Measurements from ENCODE around the gene STK32B. TPM values are rescaled to one million over a fixed set of nuclear protein-coding genes. Genes with fewer than 3 reads are reported as not detected.

Gene STK32B
- total and polyA plus RNA-seq, 2 donors (not counting 1 experiment from before 2014, with no cell fraction given) = 0.22 to 0.30 TPM

- H3K27ac Mint-ChIP-seq = peak overlapping the region; percentile 41
- Histone ChIP-seq H3K79me2 (ENCODE audit: control insufficient read depth, insufficient read depth, low read length) (no peaks in the 10 kb centered on the region), H3K4me1 (ENCODE audit: control insufficient read depth in 2 of 2, insufficient read depth in 2 of 2, low read length in 2 of 2) (peaks cover 0 to 6% of the 10 kb centered on the region in 2 donors), H3K4me2 (replicated peaks; ENCODE audit: low read depth, low read length, poor library complexity, severe bottlenecking) (no peak overlapping the region), H3K27me3 (replicated peaks in 1 of 4; ENCODE audit: control extremely low read depth in 1 of 4, control insufficient read depth in 3 of 4, insufficient read depth in 4 of 4, low read length in 3 of 4) (no peaks in the 10 kb centered on the region), H4K20me1 (ENCODE audit: control insufficient read depth, insufficient read depth, low read length, poor library complexity, severe bottlenecking) (no peaks in the 10 kb centered on the region), H3K9ac (ENCODE audit: low read length) (no peak overlapping the region), H3K9me3 (ENCODE audit: control extremely low read depth in 1 of 3, control insufficient read depth in 2 of 3, insufficient read depth in 1 of 3, low read length in 2 of 3) (no peaks in the 10 kb centered on the region), H3K36me3 (replicated peaks in 1 of 2; ENCODE audit: control extremely low read depth in 1 of 2, control insufficient read depth in 1 of 2, extremely low read depth in 1 of 2, insufficient read depth in 2 of 2, low read length in 1 of 2) (no peaks in the 10 kb centered on the region), H3K4me3 (ENCODE audit: control extremely low read depth in 1 of 5, extremely low read depth in 1 of 5, insufficient read depth in 1 of 5, low read depth in 2 of 5, low read length in 4 of 5) (no peak overlapping the region), H3K27ac (ENCODE audit: low read length in 2 of 2) (no peak overlapping the region), H2AFZ (ENCODE audit: insufficient read depth, low read depth, low read length, poor library complexity, severe bottlenecking) (no peak overlapping the region)
- H3K4me3 Mint-ChIP-seq = peak overlapping the region; percentile 40
- no peaks in the 10 kb centered on the region for H3K27me3 Mint-ChIP-seq
- ChIA-PET POLR2A (no interaction called here), CTCF (no interaction called here)
- H3K4me1 Mint-ChIP-seq = peaks cover 17% of the 10 kb centered on the region
- intact Hi-C loops (cut with micrococcal nuclease) = no loop called here
- H3K9me3 Mint-ChIP-seq (ENCODE audit: insufficient read depth) = no peaks in the 10 kb centered on the region
- DNase-seq (peak; percentile 13), ATAC-seq (ENCODE audit: low read depth) (peak; percentile 61)
- 4% methylated on average over 5 of the region's 14 CpGs for WGBS (ENCODE audit: insufficient coverage)
- TF ChIP-seq CTCF (IDR thresholded peaks at IDR 0.05) (no peak), EZH2 (IDR thresholded peaks at IDR 0.05; ENCODE audit: borderline replicate concordance, insufficient read depth, low read depth, low read length, poor library complexity, severe bottlenecking) (no peak)
These were observed 135.2 kb downstream of the STK32B start for GRCh38 chr4:5186271-5187064.

GRCh38 chr4:5188130-5188529 lies 136.8 kb downstream of the STK32B start:
- H3K4me3 Mint-ChIP-seq = no peak overlapping the region
- ATAC-seq (ENCODE audit: low read depth) (no peak), DNase-seq (no peak)
- no peak overlapping the region for H3K4me2 ChIP-seq (replicated peaks; ENCODE audit: low read depth, low read length, poor library complexity, severe bottlenecking)
- CTCF ChIA-PET = no interaction called here
- H3K79me2 ChIP-seq (ENCODE audit: control insufficient read depth, insufficient read depth, low read length) = no peaks in the 10 kb centered on the region
- H3K4me1 Mint-ChIP-seq = peaks cover 17% of the 10 kb centered on the region
- H4K20me1 ChIP-seq (ENCODE audit: control insufficient read depth, insufficient read depth, low read length, poor library complexity, severe bottlenecking) = no peaks in the 10 kb centered on the region
- H3K27me3 Mint-ChIP-seq = no peaks in the 10 kb centered on the region
- no peaks in the 10 kb centered on the region for H3K36me3 ChIP-seq (replicated peaks in 1 of 2; ENCODE audit: control extremely low read depth in 1 of 2, control insufficient read depth in 1 of 2, extremely low read depth in 1 of 2, insufficient read depth in 2 of 2, low read length in 1 of 2)
- TF ChIP-seq EZH2 (IDR thresholded peaks at IDR 0.05; ENCODE audit: borderline replicate concordance, insufficient read depth, low read depth, low read length, poor library complexity, severe bottlenecking) = no peak
- H3K9ac ChIP-seq (ENCODE audit: low read length) = no peak overlapping the region
- no peak overlapping the region for H3K27ac Mint-ChIP-seq
- H3K4me1 ChIP-seq (ENCODE audit: control insufficient read depth in 2 of 2, insufficient read depth in 2 of 2, low read length in 2 of 2) = peaks cover 0 to 6% of the 10 kb centered on the region in 2 donors
- WGBS (ENCODE audit: insufficient coverage) = 95% methylated on average over 9 of the region's 10 CpGs
- no peak overlapping the region for H3K4me3 ChIP-seq (ENCODE audit: control extremely low read depth in 1 of 5, extremely low read depth in 1 of 5, insufficient read depth in 1 of 5, low read depth in 2 of 5, low read length in 4 of 5)
- POLR2A ChIA-PET = no interaction called here
- no peak overlapping the region for H3K27ac ChIP-seq (ENCODE audit: low read length in 2 of 2)
- no peaks in the 10 kb centered on the region for H3K9me3 Mint-ChIP-seq (ENCODE audit: insufficient read depth)
- H3K9me3 ChIP-seq (ENCODE audit: control extremely low read depth in 1 of 3, control insufficient read depth in 2 of 3, insufficient read depth in 1 of 3, low read length in 2 of 3) = no peaks in the 10 kb centered on the region
- intact Hi-C loops (cut with micrococcal nuclease) = no loop called here
- no peak overlapping the region for H2AFZ ChIP-seq (ENCODE audit: insufficient read depth, low read depth, low read length, poor library complexity, severe bottlenecking)
- H3K27me3 ChIP-seq (replicated peaks in 1 of 4; ENCODE audit: control extremely low read depth in 1 of 4, control insufficient read depth in 3 of 4, insufficient read depth in 4 of 4, low read length in 3 of 4) = no peaks in the 10 kb centered on the region
